GM15510 (cell line): ENCODE data around the gene LTB4R.
A peak's percentile ranks its signal among the peaks of the same experiment; 100 is the strongest.

Experiments used
- POLR2A ChIP-seq: IDR thresholded peaks from 3 replicates; pipeline ENCODE4 v1.6.1; 2011; ENCODE audit warnings: borderline replicate concordance; ENCODE audit not compliant: insufficient read length; ENCODE audit errors: extremely low read depth

Gene LTB4R

DNA sequence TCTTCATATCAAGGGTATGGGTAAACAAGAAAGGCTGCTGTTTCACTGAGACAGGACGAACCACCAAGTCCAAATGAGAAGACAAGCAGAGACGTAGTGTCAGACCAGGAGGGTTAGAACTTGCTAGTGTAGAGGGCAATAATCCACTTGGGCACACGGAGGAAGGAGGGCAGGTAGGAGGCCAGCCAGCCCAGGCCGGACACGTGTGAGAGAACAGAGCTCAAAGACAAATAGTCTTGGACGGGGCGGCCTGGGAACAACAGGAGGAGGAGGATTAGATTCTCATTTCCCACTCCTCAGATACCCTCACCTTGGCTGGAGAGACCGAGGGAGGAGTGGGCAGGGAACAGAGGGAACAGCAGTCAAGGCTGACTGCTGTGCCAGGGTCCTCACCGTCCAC, 20.6 kb upstream of the LTB4R start:
- no peak for TF ChIP-seq POLR2A

DNA sequence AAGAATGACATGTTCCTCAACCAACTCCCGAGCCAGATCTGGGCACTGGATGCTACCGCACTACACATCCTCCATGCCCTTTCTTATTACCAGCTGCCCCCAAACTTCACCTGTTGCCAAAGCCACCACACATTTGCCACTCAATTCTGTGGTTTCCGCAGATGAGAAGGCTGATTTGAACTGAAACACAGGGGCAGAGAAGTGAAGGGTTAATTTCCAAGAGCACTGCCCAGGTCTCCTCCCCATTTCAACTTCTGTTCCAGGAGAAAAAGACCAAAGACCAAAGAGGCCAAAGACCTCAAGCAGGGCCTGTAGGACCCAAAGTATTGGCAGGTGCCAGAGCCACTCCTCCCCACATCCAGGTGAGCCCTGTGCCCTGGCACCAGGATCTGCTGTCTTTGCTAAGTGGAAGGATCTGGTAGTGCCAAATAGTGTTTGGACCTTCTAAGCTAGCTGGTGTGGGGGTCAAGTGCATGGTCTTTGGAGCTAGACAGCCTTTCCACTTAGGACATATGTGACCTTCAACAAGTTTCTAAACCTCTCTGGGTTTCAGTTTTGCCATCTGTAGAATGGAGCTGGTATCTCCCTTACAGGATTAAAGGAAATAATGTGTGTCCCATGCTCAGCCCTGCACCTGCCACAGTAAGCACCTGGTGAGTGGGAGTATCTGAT, 19.7 kb upstream of the LTB4R start:
- no peak for TF ChIP-seq POLR2A

DNA sequence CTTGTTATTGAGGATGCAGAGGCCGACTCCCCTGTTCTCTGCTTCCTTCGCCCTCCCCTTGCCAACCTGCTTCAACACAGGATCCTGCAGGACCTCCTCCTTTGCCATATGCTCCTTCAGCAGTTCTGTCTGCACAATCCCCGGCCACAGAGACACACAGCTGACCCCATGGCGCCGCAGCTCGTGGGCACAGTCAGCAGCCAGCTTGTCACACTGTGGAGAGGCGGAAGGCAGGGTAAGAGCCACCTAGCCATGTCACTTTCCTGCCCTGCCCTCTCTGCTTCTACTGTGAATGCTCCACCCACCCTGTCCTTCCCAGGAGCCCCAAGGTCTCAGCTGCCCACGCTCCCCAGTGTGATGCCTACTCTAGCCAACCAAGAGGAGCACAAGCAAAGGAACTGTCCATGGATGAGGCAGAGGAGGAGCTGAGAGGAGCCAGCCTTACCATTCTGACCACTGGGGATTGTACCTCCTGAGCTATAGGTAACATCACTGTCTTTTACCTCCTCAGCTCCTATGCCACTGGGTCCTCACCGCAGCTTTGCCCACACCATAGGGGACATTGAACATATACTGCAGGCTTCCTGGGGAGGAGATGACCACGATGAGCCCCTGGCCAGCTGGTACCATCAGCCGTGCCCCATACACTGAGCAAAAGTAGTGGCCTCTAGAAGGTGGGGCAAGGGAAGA, 19.0 kb upstream of the LTB4R start:
- TF ChIP-seq POLR2A = no peak

DNA sequence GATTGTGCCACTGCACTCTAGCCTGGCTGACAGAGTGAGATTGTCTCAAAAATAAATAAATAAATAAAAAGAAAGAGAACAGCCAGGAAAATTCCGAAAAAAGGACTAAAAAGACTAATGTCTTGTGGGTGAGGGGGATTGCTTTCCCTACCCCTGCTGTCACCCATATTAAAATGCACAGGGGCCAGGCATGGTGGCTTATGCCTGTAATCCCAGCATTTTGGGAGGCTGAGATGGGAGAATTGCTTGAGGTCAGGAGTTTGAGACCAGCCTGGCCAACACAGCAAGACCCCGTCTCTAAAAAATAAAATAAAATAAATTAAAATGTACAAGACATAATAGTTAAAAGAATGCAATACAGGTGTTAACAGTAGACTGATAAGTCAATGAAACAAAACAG, 17.8 kb upstream of the LTB4R start:
- TF ChIP-seq POLR2A = no peak

DNA sequence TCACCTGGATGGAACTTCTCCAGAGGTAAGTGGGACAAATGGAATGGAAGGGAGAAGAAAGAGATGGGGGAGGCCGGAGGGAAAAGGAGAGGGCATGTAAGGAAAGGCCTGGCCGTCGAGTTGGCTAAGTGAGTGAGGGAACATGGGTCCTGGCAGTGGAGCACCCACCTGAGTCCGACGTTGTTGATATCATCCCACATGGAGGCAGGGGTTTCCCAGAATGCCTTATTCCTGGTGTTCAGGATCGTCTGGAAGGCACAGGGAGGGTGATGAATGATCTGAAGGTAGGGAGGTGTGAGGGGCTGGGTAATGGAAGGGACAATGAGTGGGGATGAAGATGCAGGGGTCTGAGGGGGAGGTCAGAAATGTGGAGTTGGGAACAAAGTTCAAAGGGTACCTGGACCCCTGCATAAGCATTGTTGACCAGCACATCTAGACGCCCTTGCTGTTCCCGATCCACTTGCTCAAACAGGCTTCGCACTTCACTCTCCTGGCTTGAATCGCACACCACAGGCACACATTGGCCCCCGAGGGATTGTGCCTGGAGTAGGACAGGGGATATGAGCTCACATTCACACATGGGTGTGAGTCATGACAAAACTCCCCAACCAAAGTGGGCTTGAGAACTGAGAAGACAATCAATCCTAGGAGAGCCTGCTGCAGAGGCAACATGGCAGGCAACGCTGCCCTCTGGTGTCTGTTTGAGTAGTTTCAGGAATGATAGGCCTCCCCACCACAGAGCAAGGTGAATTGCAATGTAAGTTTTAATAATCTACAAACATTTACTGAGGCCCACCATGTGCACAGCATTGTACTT, 14.8 kb upstream of the LTB4R start:
- no peak for TF ChIP-seq POLR2A

DNA sequence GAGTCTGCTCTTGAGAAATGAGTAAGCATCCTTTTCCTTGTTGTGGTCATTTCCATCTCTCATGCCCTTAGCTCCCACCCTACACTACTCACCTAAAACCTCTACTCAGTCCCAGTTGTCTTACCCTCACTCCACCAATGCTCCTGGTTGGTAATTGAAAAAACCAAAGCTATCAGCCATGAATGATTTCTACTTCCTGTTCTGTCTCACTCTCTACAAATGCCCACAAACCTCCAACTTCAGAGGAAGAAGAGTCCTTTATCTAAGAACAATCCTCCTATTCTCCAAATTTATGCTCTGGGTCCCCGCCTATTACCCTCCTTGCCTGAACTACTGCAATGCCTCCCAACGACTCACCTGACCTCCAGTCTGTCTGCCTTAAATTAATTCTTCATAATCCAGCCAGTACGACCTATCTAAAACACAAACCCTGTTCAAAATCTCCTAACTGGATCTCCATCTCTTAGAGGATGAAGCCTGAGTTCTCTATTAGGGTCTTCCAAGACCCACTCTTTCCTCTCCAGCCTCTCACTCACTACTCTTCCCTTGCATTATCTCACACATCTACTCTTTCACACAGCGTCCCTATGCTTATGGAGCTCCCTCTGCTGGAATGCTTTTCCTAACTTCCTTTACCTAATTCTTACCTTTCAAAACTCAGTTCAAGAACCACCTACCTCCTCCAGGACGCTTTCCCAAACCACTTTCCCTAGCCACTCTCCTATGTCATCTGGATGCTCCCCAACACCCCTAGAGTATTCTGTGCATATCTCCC, 13.9 kb upstream of the LTB4R start:
- no peak for TF ChIP-seq POLR2A

DNA sequence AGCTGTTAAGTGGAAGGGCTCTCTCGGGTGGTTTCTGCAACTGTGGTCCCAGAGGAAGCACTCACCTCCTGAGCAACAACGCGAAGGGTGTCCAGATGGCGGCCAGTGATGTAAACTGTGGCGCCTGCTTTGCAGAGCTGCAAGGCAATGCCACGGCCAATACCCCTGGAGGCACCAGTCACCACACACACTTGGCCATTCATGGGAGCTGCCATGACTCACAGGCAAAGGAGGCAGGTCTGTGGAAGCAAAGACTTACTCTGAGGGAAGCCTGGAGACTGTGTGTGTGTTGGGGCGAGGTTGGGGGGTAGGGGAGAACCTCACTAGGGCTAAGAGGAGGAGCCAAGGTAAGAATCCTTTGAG, 12.4 kb upstream of the LTB4R start:
- no peak for TF ChIP-seq POLR2A

DNA sequence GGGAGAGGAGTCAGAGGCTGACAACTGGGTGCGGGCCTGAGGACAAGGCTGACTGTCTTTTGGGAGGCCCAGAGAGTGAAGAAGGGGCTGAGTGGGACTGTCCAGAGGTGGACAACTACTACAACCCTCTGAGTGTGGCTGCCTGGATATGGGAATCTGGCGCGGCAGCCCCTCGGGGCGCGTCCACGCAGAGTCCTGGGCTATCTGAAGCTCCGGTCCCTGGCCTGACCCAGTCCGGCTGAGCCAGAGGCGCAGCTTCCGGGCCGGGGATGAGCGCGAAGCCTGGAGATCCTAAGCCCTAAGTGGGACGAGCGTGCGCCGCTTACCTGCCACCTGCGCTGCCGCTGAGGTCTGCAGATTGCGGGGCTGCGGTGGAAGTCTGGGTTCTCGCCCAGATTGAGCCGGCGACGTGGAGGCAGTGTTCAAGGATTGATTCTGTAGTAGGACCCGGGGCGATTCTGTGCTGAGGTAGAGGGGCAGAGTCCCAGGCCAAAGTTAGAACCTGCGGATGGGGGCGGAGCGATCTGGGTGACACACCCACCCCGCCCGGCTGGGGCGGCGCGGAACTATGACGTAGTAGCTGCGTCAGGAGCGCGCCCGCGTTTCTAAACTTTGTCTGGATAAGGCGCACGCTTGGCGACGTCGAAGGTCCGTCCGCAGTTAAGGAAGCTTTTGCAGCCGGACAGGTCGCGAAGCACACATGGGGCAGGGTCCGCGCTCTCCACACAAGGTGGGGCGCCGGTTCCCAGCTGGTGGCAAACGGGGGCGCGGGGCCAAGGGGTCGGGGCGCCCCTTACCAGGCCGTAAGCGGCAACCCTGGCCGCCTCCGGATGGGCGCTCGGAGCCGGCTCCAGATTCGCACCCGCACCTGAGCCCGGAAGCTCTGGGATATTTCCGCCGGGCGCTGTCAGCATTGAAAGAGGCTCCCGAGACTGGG, 11.8 kb upstream of the LTB4R start, which contains the start of the genes DHRS1 and NOP9:
TSS of gene DHRS1 (minus strand) at position 526 of the 937 bp plus-strand sequence. CDS start 674 bp downstream, outside the sequence.
TSS of gene NOP9 (plus strand) at position 596 of the 937 bp plus-strand sequence. CDS start at position 701, 105 bp downstream.
- peak; percentile 66 for TF ChIP-seq POLR2A

DNA sequence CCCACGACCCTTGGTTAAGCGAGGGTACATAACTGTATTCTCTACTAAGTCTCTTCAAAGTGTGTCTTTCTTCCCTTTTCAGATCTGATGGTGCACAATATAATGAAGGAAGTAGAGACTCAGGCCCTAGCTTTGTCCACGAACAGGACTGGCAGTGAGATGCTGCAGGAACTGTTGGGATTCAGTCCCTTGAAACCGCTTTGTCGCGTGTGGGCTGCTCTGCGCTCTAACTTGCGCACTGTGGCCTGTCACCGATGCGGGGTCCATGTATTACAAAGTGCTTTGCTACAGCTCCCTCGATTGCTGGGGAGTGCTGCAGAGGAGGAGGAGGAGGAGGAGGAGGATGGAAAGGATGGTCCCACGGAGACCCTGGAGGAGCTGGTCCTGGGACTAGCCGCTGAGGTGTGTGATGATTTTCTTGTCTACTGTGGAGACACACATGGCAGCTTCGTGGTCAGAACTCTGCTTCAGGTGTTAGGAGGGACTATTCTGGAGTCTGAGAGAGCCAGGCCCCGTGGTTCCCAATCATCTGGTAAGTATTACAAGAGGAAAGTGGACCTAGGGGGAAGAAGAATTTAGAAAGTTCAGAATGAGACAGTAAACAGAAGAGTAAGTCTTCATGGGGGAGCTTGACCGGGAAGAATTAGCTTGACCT, 10.8 kb upstream of the LTB4R start:
- TF ChIP-seq POLR2A = no peak

DNA sequence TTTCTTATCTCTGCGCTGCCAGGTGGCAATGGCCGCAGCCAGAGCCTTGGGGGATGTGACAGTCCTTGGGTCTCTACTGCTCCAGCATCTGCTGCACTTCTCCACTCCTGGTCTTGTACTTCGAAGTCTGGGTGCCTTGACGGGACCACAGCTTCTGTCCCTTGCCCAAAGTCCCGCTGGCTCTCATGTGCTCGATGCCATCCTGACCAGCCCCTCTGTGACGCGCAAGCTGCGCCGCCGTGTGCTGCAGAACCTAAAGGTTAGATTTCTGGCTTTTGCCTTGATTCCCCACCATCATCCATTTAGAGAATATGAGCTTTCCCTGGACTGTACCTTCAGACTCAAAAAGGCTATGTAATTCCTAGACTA, 7.3 kb upstream of the LTB4R start:
- TF ChIP-seq POLR2A = no peak

DNA sequence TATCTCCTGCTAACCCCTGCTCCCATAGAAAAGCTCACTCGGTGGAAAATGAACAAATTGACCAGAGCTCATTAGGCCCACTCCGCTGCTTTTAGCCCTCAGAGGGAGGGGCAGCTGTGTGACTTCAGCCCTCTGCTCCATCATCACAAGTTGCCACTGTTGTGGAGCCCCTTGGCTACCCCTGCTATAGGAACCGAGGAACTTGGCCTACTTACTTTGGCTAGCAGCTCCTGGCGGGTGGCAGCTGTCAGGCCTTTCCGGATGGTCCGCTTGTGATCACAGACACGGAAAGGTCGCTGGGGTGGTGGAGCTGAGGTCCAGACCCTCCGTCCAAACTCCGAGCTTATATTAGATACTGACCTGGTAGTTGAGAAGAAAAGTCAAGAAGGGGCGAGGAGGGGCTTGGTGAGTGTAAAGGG, 4.1 kb upstream of the LTB4R start:
- no peak for TF ChIP-seq POLR2A

DNA sequence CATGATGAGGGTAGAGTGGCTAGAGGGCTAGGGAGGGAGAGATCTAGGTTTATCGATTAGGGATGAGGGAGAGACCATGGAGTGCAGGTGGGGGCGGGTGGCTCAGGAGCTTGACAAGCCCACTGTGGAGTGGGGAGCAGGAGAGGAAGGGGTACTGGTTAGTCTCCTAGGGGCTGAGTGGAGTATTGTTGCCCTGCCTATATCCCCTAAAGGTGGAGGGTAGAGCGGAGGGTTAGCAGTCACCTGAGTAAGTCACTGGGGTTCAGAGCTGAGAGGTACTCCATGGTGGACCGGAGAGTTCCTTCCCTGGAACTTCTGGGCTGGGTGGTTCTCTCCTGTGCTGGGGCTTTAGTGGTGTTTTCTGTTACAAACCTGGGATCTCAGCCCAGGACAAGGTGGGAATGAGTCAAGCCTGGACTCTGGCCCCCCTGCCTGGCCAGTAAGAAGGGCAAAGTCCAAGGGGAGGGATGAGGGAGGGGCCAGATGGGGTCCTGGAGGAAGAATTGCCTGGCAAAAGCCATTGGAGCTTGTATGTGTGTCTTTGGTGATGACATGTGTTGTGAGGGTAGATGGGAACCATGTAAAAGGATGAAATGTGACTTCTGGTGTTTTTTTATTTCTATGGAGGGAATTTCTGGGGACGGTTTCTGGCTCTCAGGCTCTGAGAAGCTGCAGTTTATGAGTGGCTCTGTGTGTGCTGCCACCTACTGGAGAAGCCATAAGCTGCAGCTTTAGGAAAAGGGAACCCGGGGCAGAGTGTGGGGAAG, 3.5 kb upstream of the LTB4R start, which contains the start of gene CIDEB:
TSS of gene CIDEB (minus strand) at position 403 of the 767 bp plus-strand sequence. CDS start at position 284, 119 bp downstream.
- no peak for TF ChIP-seq POLR2A
